ENCODE data around the gene LACTB. TPM values are rescaled to one million over a fixed set of nuclear protein-coding genes. Genes with fewer than 3 reads are reported as not detected.

The LACTB gene
- total RNA-seq, 1 donor from 2014 or later: 20.7 TPM

DNA sequence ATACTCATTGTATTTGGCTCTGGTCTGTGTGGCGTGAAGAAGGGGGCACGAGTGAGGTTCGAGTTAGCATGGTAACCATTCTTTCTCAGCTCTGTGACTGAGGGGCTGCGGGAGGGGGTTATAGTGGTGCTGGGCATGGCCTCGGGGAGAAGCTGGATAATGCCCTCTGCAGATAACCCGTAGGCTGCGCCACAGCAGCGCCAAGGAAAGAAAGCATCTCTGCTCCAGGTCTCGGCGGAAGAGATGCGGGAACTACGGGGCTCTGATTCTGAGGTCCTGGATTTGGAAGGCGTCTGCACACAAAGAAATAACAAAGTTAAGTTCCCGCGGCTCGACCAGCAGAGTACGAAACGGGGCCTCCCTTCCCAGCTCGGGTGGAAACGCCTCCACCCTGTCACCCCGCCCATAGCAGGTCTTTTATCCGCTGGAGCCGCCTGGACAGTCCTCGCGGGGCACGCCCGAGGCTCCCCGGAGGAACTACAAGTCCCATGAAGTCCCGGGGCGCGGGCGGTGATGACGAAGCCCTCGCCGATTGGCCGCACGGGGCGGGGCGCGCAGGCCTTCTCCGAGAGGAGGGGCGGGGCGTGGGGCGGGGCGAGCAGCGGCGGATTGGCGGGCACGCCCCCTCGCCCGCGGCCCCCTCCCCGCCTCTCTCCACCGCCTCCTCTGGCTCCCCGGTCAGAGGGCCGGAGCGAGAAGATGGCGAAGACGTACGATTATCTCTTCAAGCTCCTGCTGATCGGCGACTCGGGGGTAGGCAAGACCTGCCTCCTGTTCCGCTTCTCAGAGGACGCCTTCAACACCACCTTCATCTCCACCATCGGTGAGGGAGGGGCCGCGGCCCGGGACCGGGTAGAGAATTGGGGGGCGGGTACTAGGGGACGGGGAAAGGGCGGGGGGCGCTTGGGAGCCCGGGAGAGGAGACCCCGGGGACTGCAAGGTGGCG lies 67.5 kb downstream of the LACTB start, which contains the start of gene RAB8B:
Gene RAB8B, plus strand, starts transcription at position 681 of the 946 bp plus-strand sequence. Its CDS starts 19 bp downstream, at position 700.
- peak; percentile 100 for DNase-seq (ENCODE audit: low spot score)
- peaks cover 59% of the 10 kb centered on the region for H3K4me1 Mint-ChIP-seq (ENCODE audit: low read depth)
- H3K36me3 Mint-ChIP-seq (ENCODE audit: low read depth): no peaks in the 10 kb centered on the region
- TF ChIP-seq, protein P1, sequence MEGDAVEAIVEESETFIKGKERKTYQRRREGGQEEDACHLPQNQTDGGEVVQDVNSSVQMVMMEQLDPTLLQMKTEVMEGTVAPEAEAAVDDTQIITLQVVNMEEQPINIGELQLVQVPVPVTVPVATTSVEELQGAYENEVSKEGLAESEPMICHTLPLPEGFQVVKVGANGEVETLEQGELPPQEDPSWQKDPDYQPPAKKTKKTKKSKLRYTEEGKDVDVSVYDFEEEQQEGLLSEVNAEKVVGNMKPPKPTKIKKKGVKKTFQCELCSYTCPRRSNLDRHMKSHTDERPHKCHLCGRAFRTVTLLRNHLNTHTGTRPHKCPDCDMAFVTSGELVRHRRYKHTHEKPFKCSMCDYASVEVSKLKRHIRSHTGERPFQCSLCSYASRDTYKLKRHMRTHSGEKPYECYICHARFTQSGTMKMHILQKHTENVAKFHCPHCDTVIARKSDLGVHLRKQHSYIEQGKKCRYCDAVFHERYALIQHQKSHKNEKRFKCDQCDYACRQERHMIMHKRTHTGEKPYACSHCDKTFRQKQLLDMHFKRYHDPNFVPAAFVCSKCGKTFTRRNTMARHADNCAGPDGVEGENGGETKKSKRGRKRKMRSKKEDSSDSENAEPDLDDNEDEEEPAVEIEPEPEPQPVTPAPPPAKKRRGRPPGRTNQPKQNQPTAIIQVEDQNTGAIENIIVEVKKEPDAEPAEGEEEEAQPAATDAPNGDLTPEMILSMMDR (IDR thresholded peaks at IDR 0.05): peak; percentile 13
- H3K9me3 Mint-ChIP-seq (ENCODE audit: low read depth): no peaks in the 10 kb centered on the region
- peak within 1 kb of the TSS; percentile 84 for H3K4me3 Mint-ChIP-seq (ENCODE audit: unreplicated experiment)
- no peaks in the 10 kb centered on the region for H3K27me3 Mint-ChIP-seq (ENCODE audit: low read depth)
- H3K27ac Mint-ChIP-seq (ENCODE audit: unreplicated experiment): peak within 1 kb of the TSS; percentile 96

DNA sequence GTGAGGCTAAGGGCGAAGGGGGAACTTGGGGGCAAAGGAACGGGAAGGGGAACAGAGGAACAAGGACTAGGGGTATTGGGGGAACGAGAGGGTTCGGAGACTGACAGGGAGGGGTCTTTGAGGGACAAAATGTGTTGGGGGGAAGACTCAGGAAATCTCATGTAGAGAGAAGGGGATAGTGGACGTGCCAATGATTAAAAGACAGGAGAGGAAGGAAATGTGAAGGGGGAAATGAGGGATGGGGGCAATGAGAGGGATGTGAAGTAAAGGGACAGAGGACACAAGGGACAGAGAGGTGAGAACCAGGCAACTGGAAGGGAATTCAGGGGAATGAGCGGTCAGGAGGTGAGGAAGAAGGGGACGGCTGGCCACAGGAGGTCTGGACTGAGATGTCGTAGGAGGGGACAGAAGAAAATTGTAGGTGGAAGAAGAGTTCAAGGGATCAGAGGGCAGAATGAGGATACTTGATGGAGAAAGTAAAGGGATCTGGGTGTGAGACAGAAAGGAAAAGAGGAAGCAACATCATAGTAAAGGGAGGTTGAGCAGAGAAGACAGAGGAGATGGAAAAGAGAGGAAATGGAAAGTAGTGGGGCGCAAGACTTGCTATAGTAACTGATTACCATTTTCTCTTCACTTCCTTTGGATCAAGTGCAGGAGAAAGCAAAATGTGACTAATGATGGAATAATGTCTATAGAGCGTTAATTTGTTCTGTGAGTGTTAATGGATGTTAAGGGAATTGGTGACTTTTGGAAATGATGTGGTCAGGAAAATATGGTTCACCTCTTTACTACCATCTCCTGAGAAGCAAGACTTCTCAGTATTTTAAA lies 68.5 kb downstream of the LACTB start:
- TF ChIP-seq, protein P1 (IDR thresholded peaks at IDR 0.05): no peak
- Mint-ChIP-seq H3K36me3 (ENCODE audit: low read depth) (no peaks in the 10 kb centered on the region), H3K4me3 (ENCODE audit: unreplicated experiment) (peak overlapping the region; percentile 84), H3K4me1 (ENCODE audit: low read depth) (peaks cover 64% of the 10 kb centered on the region), H3K27me3 (ENCODE audit: low read depth) (no peaks in the 10 kb centered on the region), H3K27ac (ENCODE audit: unreplicated experiment) (peak overlapping the region; percentile 75), H3K9me3 (ENCODE audit: low read depth) (no peaks in the 10 kb centered on the region)
- DNase-seq (ENCODE audit: low spot score): no peak

DNA sequence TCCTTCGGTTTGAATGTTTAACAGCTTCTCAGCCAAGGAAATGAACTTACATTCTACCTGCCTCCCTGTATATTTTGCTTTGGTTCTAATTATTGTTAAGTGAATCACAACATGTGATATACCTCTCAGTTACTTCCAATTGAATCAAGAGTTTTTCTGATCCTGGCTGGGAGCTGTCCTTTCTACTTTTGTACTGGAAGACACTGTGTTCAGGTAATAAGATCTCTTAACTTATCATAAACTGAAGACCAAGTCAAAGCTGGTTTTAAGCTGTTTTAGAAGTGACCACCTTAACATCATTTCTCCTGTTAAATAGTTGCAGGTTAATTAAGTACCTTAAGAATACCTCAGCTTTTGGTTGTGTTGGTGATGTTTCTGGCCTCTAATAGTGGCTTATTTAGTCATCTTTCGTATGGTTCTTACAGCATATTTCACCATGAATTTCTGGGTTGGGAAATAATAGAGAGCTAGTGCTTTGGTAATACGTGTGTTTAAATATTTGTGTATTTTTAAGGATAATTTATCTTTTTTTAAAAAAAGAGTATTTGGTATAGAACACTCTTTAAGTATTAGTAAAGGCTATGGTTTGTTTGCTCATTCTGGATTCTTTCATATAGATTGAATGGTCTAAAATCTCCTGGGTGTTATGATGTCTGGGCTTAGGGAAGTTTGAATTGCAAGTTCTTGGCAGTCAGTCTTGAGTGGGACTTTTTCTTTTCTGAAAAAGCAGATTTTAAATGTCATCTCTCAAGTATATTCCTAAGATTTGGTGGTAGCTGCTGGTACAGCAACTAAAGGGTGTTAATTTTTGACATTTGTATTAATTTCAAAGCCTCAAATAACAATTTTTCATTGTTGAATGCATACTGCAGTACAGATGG lies 69.3 kb downstream of the LACTB start:
- no peaks in the 10 kb centered on the region for H3K36me3 Mint-ChIP-seq (ENCODE audit: low read depth)
- TF ChIP-seq, protein P1 (IDR thresholded peaks at IDR 0.05): no peak
- H3K4me3 Mint-ChIP-seq (ENCODE audit: unreplicated experiment): peak overlapping the region; percentile 84
- H3K27ac Mint-ChIP-seq (ENCODE audit: unreplicated experiment): peak overlapping the region; percentile 68
- H3K4me1 Mint-ChIP-seq (ENCODE audit: low read depth): peaks cover 65% of the 10 kb centered on the region
- no peak for DNase-seq (ENCODE audit: low spot score)
- H3K9me3 Mint-ChIP-seq (ENCODE audit: low read depth): no peaks in the 10 kb centered on the region
- no peaks in the 10 kb centered on the region for H3K27me3 Mint-ChIP-seq (ENCODE audit: low read depth)

Other genes starting within 250 kb of the LACTB start
- gene TPM1, start 79.1 kb upstream of the LACTB start, total RNA-seq: 2,291 to 2,367 TPM (median 2,332 TPM) in 3 replicates
- 211 to 242 TPM (median 221 TPM) in 3 replicates for gene RPS27L, start 35.6 kb downstream of the LACTB start, total RNA-seq
- 27.6 to 34.8 TPM (median 32.7 TPM) in 3 replicates for gene RAB8B, start 67.7 kb downstream of the LACTB start, total RNA-seq
- gene APH1B, start 155.7 kb downstream of the LACTB start, total RNA-seq: 12.0 to 20.1 TPM (median 17.4 TPM) in 3 replicates

Data from chondrocyte (in vitro differentiated cells).